H9 (cell line): ENCODE data around the gene NR2C1. TPM values are rescaled to one million over a fixed set of nuclear protein-coding genes. Genes with fewer than 3 reads are reported as not detected.

Source experiments
- DNase-seq: peaks from one replicate; pipeline ENCODE4 v3.0.0-alpha.2; 2017
- H2AFZ ChIP-seq: one replicate; pipeline ENCODE4 v1.6.1; 2013; ENCODE audit warnings: mild to moderate bottlenecking, low read length, control low read depth, moderate library complexity
- H2AK5ac ChIP-seq: 2 replicates; pipeline ENCODE4 v1.6.1; 2013; ENCODE audit warnings: low read length, control low read depth, mixed read lengths; ENCODE audit not compliant: insufficient read length
- H2BK120ac ChIP-seq: one replicate; pipeline ENCODE4 v1.6.1; 2013; ENCODE audit warnings: low read depth, mild to moderate bottlenecking, low read length, control low read depth, inconsistent platforms; ENCODE audit not compliant: poor library complexity, severe bottlenecking
- H2BK12ac ChIP-seq: 2 replicates; pipeline ENCODE4 v1.6.1; 2013; ENCODE audit warnings: low read length, control low read depth, mixed read lengths, low read depth; ENCODE audit not compliant: insufficient read length
- H2BK15ac ChIP-seq: 2 replicates; pipeline ENCODE4 v1.6.1; 2013; ENCODE audit warnings: low read depth, low read length, control low read depth
- H2BK20ac ChIP-seq: one replicate; pipeline ENCODE4 v1.6.1; 2013; ENCODE audit warnings: low read depth, mild to moderate bottlenecking, low read length, control low read depth, inconsistent platforms; ENCODE audit not compliant: poor library complexity, severe bottlenecking
- H2BK5ac ChIP-seq: 2 replicates; pipeline ENCODE4 v1.6.1; 2013; ENCODE audit warnings: low read length, control low read depth, mixed read lengths; ENCODE audit not compliant: insufficient read length
- H3K14ac ChIP-seq: 2 replicates; pipeline ENCODE4 v1.6.1; 2013; ENCODE audit warnings: low read length, control low read depth; ENCODE audit not compliant: insufficient read depth
- H3K18ac ChIP-seq: 2 replicates; pipeline ENCODE4 v1.6.1; 2013; ENCODE audit warnings: low read depth, mild to moderate bottlenecking, mixed read lengths, low read length, control low read depth; ENCODE audit not compliant: insufficient read length
- H3K23ac ChIP-seq: 2 replicates; pipeline ENCODE4 v1.6.1; 2013; ENCODE audit warnings: low read length, control low read depth, mixed read lengths, low read depth; ENCODE audit not compliant: insufficient read length
- H3K23me2 ChIP-seq: 2 replicates; pipeline ENCODE4 v1.6.1; 2013; ENCODE audit warnings: low read depth, mild to moderate bottlenecking, mixed read lengths, low read length, control low read depth; ENCODE audit not compliant: insufficient read length, poor library complexity, severe bottlenecking
- H3K27ac ChIP-seq: 2 replicates; pipeline ENCODE4 v1.5.1; 2013; ENCODE audit warnings: low read length, control low read depth, mixed read lengths, low read depth; ENCODE audit not compliant: insufficient read length
- H3K27me3 ChIP-seq: 2 replicates; pipeline ENCODE4 v1.6.1; 2013; ENCODE audit warnings: low read length, control low read depth, inconsistent platforms; ENCODE audit not compliant: insufficient read depth
- H3K4ac ChIP-seq: 2 replicates; pipeline ENCODE4 v1.6.1; 2013; ENCODE audit warnings: low read depth, mild to moderate bottlenecking, control low read depth, inconsistent platforms, low read length, moderate library complexity
- H3K4me1 ChIP-seq: 2 replicates; pipeline ENCODE4 v1.6.1; 2013; ENCODE audit warnings: low read length, control low read depth, inconsistent platforms; ENCODE audit not compliant: insufficient read depth
- H3K4me2 ChIP-seq: 2 replicates; pipeline ENCODE4 v1.6.1; 2013; ENCODE audit warnings: low read length, control low read depth, mixed read lengths; ENCODE audit not compliant: insufficient read length, insufficient read depth
- H3K56ac ChIP-seq: 2 replicates; pipeline ENCODE4 v1.6.1; 2013; ENCODE audit warnings: low read depth, mild to moderate bottlenecking, mixed read lengths, low read length, control low read depth; ENCODE audit not compliant: insufficient read length
- H3K79me1 ChIP-seq: 2 replicates; pipeline ENCODE4 v1.6.1; 2013; ENCODE audit warnings: low read depth, mild to moderate bottlenecking, moderate library complexity, low read length, control low read depth, inconsistent platforms; ENCODE audit not compliant: insufficient read depth, poor library complexity, severe bottlenecking
- H3K79me2 ChIP-seq: 2 replicates; pipeline ENCODE4 v1.6.1; 2013; ENCODE audit warnings: low read length, control low read depth, inconsistent platforms; ENCODE audit not compliant: insufficient read depth
- H3K9ac ChIP-seq: 2 replicates; pipeline ENCODE4 v1.6.1; 2013; ENCODE audit warnings: low read length, control low read depth, mixed read lengths; ENCODE audit not compliant: insufficient read length; ENCODE audit errors: extremely low read depth
- H3K9me3 ChIP-seq: one replicate; pipeline ENCODE4 v1.6.1; 2013; ENCODE audit warnings: low read depth, low read length, inconsistent platforms; ENCODE audit not compliant: control insufficient read depth
- H3T11ph ChIP-seq: one replicate; pipeline ENCODE4 v1.6.1; 2013; ENCODE audit warnings: mild to moderate bottlenecking, low read length, control low read depth, inconsistent platforms
- H4K20me1 ChIP-seq: one replicate; pipeline ENCODE4 v1.6.1; 2013; ENCODE audit not compliant: control insufficient read depth, insufficient read length, insufficient read depth
- H4K5ac ChIP-seq: 2 replicates; pipeline ENCODE4 v1.6.1; 2013; ENCODE audit warnings: low read depth, mild to moderate bottlenecking, mixed read lengths, low read length, control low read depth; ENCODE audit not compliant: insufficient read length
- H4K8ac ChIP-seq: replicated peaks from 2 replicates; pipeline ENCODE4 v1.6.1; 2013; ENCODE audit warnings: low read length, control low read depth, mixed read lengths, low read depth; ENCODE audit not compliant: insufficient read length
- H4K91ac ChIP-seq: 2 replicates; pipeline ENCODE4 v1.6.1; 2013; ENCODE audit warnings: low read depth, mild to moderate bottlenecking, moderate library complexity, mixed read lengths, low read length, control low read depth; ENCODE audit not compliant: insufficient read length
- H3K27ac Mint-ChIP-seq, 3 experiments: 2 replicates in 2 of 3; 3 replicates in 1 of 3; pipeline ENCODE4 v1.8.0; 2020 to 2021; ENCODE audit warnings: mixed read lengths in 3 of 3, mild to moderate bottlenecking in 1 of 3, moderate library complexity in 1 of 3
- H3K27me3 Mint-ChIP-seq: 2 replicates; pipeline ENCODE4 v1.8.0; 2021; ENCODE audit warnings: low read depth, mild to moderate bottlenecking, moderate library complexity, mixed read lengths
- H3K36me3 Mint-ChIP-seq, 3 experiments: 2 replicates in 2 of 3; 3 replicates in 1 of 3; pipeline ENCODE4 v1.8.0; 2020 to 2021; ENCODE audit warnings: low read depth in 3 of 3, mixed read lengths in 3 of 3; ENCODE audit not compliant: insufficient read depth in 1 of 3
- H3K4me1 Mint-ChIP-seq, 2 experiments: 2 replicates each; pipeline ENCODE4 v1.8.0; 2020; ENCODE audit warnings: mixed read lengths in 2 of 2
- H3K4me3 Mint-ChIP-seq, 2 experiments: 2 replicates in 1 of 2; 3 replicates in 1 of 2; pipeline ENCODE4 v1.8.0; 2020 to 2021; ENCODE audit warnings: mild to moderate bottlenecking in 2 of 2, mixed read lengths in 2 of 2, moderate library complexity in 1 of 2
- H3K9me3 Mint-ChIP-seq, 2 experiments: 2 replicates in 1 of 2; 3 replicates in 1 of 2; pipeline ENCODE4 v1.8.0; 2020; ENCODE audit warnings: mild to moderate bottlenecking in 2 of 2, mixed read lengths in 2 of 2, moderate library complexity in 1 of 2
- WGBS: extraction: QIAGEN DNeasy Blood & Tissue Kit; methylation state at CpG from one replicate; pipeline ENCODE4 v1.1.7; 2013; ENCODE audit warnings: missing lambda C conversion rate, low lambda C conversion rate, mixed read lengths; ENCODE audit not compliant: insufficient read length; ENCODE audit errors: extremely low coverage; 5-methylcytosine and 5-hydroxymethylcytosine counted together
- total RNA-seq: library from RNA; stranded (reverse); gene quantifications from 2 replicates; pipeline ENCODE4 v1.2.1, GENCODE V29; 2021
- TF ChIP-seq, protein P1 (sequence below): fragments of 200-600 bp; sonication (generic); conservative IDR thresholded peaks from 3 replicates; pipeline ENCODE4 v1.8.0; 2021; ENCODE audit warnings: antibody characterized with exemption, mild to moderate bottlenecking

Gene NR2C1
- total RNA-seq, 1 experiment from 2014 or later = 47.0 TPM

DNA sequence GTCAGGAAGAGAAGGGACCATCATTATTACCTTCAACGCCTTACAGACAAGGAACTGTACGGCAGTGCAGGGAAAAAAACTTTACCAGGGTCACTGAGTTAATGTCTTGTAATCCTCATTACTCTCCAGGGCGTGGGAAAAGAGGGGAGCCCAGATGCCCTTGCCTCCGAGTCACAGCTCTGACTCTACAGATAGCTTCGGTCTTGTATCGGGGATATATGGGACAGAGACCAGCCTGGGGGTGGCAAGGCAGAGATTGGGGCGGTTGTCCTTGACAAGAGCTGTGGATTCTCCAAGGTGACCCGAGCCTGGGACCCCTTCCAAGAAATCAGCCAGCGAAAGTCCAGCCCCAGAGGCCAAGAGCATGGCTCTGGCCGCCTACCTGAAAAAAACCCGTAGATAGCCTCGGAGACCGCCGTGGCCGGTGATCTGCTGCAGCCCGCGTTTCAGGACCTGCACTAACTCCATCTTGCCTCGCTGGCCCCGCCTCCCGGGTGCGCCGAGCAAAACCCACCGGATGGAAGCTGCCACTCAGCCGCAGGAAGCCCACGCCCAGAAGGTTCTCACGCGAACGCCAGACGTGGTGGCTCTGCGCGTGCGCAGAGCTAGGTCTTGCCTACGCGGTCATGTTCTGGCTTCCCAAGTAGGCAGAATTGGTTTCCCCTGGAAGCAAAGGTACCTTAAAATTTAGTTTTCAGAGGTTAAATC, 70.1 kb downstream of the NR2C1 start, which contains the start of gene NDUFA12:
Gene NDUFA12 (minus strand): TSS at position 485 of the 708 bp plus-strand sequence. CDS start 17 bp downstream, at position 468.
- H3K4me3 Mint-ChIP-seq = peak within 1 kb of the TSS; percentile 95 to 96
- Histone ChIP-seq H3K9me3 (no peaks in the 10 kb centered on the region), H3K4me2 (peak within 1 kb of the TSS; percentile 96), H3K23ac (no peak within 1 kb of the TSS), H3K79me1 (no peaks in the 10 kb centered on the region), H2BK15ac (no peak within 1 kb of the TSS), H3K56ac (no peak within 1 kb of the TSS), H2AFZ (no peak within 1 kb of the TSS), H2BK120ac (no peak within 1 kb of the TSS), H3K4me1 (no peaks in the 10 kb centered on the region), H4K5ac (no peak within 1 kb of the TSS), H2AK5ac (no peak within 1 kb of the TSS), H4K20me1 (no peaks in the 10 kb centered on the region), H2BK12ac (no peak within 1 kb of the TSS), H3K18ac (peak within 1 kb of the TSS; percentile 65), H3K9ac (peak within 1 kb of the TSS; percentile 90), H3K4ac (no peak within 1 kb of the TSS), H3K79me2 (no peaks in the 10 kb centered on the region), H2BK5ac (no peak within 1 kb of the TSS), H3T11ph (no peak within 1 kb of the TSS), H4K8ac (no peak within 1 kb of the TSS), H3K27me3 (no peaks in the 10 kb centered on the region), H3K27ac (no peak within 1 kb of the TSS), H4K91ac (no peak within 1 kb of the TSS), H2BK20ac (no peak within 1 kb of the TSS), H3K14ac (peak within 1 kb of the TSS; percentile 47; the same call in 1 of the 2 replicates), H3K23me2 (peaks cover 4% of the 10 kb centered on the region)
- WGBS = no CpG with 5 or more reads among the region's 34 CpGs
- peaks cover 5 to 9% of the 10 kb centered on the region in 2 experiments; a peak in 3 of 5 replicates for H3K9me3 Mint-ChIP-seq
- H3K27me3 Mint-ChIP-seq = no peaks in the 10 kb centered on the region; the same call in none of the 2 replicates
- DNase-seq = peak; percentile 98
- H3K27ac Mint-ChIP-seq = peak within 1 kb of the TSS; percentile 89 to 98 (median 97)
- H3K4me1 Mint-ChIP-seq = peaks cover 4 to 9% of the 10 kb centered on the region in 2 experiments
- H3K36me3 Mint-ChIP-seq = peaks cover 0 to 5% (median 3%) of the 10 kb centered on the region in 3 experiments; a peak in 3 of 7 replicates
- TF ChIP-seq, protein P1, sequence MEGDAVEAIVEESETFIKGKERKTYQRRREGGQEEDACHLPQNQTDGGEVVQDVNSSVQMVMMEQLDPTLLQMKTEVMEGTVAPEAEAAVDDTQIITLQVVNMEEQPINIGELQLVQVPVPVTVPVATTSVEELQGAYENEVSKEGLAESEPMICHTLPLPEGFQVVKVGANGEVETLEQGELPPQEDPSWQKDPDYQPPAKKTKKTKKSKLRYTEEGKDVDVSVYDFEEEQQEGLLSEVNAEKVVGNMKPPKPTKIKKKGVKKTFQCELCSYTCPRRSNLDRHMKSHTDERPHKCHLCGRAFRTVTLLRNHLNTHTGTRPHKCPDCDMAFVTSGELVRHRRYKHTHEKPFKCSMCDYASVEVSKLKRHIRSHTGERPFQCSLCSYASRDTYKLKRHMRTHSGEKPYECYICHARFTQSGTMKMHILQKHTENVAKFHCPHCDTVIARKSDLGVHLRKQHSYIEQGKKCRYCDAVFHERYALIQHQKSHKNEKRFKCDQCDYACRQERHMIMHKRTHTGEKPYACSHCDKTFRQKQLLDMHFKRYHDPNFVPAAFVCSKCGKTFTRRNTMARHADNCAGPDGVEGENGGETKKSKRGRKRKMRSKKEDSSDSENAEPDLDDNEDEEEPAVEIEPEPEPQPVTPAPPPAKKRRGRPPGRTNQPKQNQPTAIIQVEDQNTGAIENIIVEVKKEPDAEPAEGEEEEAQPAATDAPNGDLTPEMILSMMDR = no peak
